H1 (cell line): ENCODE results near the gene EIF1B.

Experiments used
- BACH1 ChIP-seq: IDR thresholded peaks from 2 replicates; pipeline ENCODE4 v1.6.1; 2012; ENCODE audit warnings: low read length, improper control_type of control experiment
- CEBPB ChIP-seq: IDR thresholded peaks from 2 replicates; pipeline ENCODE4 v1.6.1; 2012; ENCODE audit warnings: low read depth, low read length
- EP300 ChIP-seq, 2 experiments: IDR thresholded peaks; 1 replicate in 1 of 2; 2 replicates in 1 of 2; pipeline ENCODE4 v1.6.1; 2011 to 2012; ENCODE audit warnings: low read depth in 2 of 2, low read length in 2 of 2, mild to moderate bottlenecking in 2 of 2, borderline replicate concordance in 1 of 2, inconsistent platforms in 1 of 2, moderate library complexity in 1 of 2
- EZH2 ChIP-seq: fragments of 200-600 bp; sonication (generic); IDR thresholded peaks from 2 replicates; pipeline ENCODE4 v1.7.1; 2012; ENCODE audit warnings: low read depth, mild to moderate bottlenecking, moderate library complexity, low read length, inconsistent platforms; ENCODE audit not compliant: severe bottlenecking
- KDM5A ChIP-seq: fragments of 200-600 bp; IDR thresholded peaks from 2 replicates; pipeline ENCODE4 v1.7.1; 2012; ENCODE audit warnings: mild to moderate bottlenecking, low read length, inconsistent platforms, mixed read lengths
- POLR2A ChIP-seq, 2 experiments: IDR thresholded peaks; 1 replicate in 1 of 2; 2 replicates in 1 of 2; pipeline ENCODE4 v1.6.1; 2011; ENCODE audit warnings: low read depth in 2 of 2, low read length in 2 of 2, mild to moderate bottlenecking in 2 of 2; ENCODE audit errors: control extremely low read depth in 1 of 2
- POLR2AphosphoS5 ChIP-seq: IDR thresholded peaks from 2 replicates; pipeline ENCODE4 v1.6.1; 2011; ENCODE audit warnings: low read depth, low read length
- RFX5 ChIP-seq: IDR thresholded peaks from 2 replicates; pipeline ENCODE4 v1.6.1; 2011; ENCODE audit warnings: low read depth, low read length, improper control_type of control experiment, borderline replicate concordance
- SP1 ChIP-seq: IDR thresholded peaks from 2 replicates; pipeline ENCODE4 v1.6.1; 2011; ENCODE audit warnings: low read depth, low read length
- TEAD4 ChIP-seq: IDR thresholded peaks from 2 replicates; pipeline ENCODE4 v1.6.1; 2012; ENCODE audit warnings: low read depth, low read length, inconsistent platforms, mixed read lengths
- TF ChIP-seq, protein P1 (sequence below), 3 experiments: IDR thresholded peaks; 1 replicate in 2 of 3; 2 replicates in 1 of 3; pipeline versions ENCODE4 v1.5.1 to v1.6.1; 2011; ENCODE audit warnings: low read length in 3 of 3, mild to moderate bottlenecking in 3 of 3, inconsistent platforms in 2 of 3, low read depth in 1 of 3, moderate library complexity in 1 of 3; ENCODE audit not compliant: insufficient read depth in 1 of 3; ENCODE audit errors: control extremely low read depth in 1 of 3
- TF ChIP-seq, protein P2 (sequence below): IDR thresholded peaks from 2 replicates; pipeline ENCODE4 v1.6.1; 2012; ENCODE audit warnings: inconsistent platforms
- TF ChIP-seq, protein P3 (sequence below): IDR thresholded peaks from 2 replicates; pipeline ENCODE4 v1.6.1; 2011; ENCODE audit warnings: low read length, improper control_type of control experiment

DNA sequence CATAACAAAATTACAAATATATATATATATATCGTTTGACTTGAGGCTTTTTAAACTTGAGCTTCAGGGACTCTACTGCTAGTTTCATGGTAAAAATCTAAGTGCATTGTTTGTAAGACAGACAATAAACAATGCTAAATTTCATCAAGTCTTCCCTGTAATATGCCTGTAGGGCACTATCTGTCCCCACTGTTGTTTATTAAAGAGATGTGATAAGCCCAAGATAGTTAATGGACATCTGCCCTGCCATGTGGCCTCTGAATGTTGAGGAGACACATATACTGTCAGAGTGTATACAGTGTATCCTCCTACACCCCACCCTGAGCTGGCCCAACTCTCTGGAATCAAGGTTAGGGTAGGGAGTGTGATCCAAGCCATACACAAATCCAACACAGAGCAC is 15.1 kb upstream of the EIF1B start:
- TF ChIP-seq, protein P1, sequence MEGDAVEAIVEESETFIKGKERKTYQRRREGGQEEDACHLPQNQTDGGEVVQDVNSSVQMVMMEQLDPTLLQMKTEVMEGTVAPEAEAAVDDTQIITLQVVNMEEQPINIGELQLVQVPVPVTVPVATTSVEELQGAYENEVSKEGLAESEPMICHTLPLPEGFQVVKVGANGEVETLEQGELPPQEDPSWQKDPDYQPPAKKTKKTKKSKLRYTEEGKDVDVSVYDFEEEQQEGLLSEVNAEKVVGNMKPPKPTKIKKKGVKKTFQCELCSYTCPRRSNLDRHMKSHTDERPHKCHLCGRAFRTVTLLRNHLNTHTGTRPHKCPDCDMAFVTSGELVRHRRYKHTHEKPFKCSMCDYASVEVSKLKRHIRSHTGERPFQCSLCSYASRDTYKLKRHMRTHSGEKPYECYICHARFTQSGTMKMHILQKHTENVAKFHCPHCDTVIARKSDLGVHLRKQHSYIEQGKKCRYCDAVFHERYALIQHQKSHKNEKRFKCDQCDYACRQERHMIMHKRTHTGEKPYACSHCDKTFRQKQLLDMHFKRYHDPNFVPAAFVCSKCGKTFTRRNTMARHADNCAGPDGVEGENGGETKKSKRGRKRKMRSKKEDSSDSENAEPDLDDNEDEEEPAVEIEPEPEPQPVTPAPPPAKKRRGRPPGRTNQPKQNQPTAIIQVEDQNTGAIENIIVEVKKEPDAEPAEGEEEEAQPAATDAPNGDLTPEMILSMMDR (IDR thresholded peaks at IDR 0.05; ENCODE audit: control extremely low read depth in 1 of 3, insufficient read depth in 1 of 3, low read depth in 1 of 3, low read length in 3 of 3), result no peak
- no peak for TF ChIP-seq RFX5
- no peak for TF ChIP-seq EZH2
- TF ChIP-seq KDM5A, result no peak
- no peak for TF ChIP-seq BACH1
- TF ChIP-seq POLR2A (IDR thresholded peaks at IDR 0.05; ENCODE audit: control extremely low read depth in 1 of 2, low read depth in 2 of 2, low read length in 2 of 2), result no peak
- no peak for TF ChIP-seq POLR2AphosphoS5
- no peak for TF ChIP-seq CEBPB
- TF ChIP-seq, protein P2, sequence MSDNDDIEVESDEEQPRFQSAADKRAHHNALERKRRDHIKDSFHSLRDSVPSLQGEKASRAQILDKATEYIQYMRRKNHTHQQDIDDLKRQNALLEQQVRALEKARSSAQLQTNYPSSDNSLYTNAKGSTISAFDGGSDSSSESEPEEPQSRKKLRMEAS, result no peak
- no peak for TF ChIP-seq TEAD4
- TF ChIP-seq SP1, result no peak
- TF ChIP-seq EP300 (IDR thresholded peaks at IDR 0.05; ENCODE audit: borderline replicate concordance in 1 of 2, low read depth in 2 of 2, low read length in 2 of 2), result no peak
- TF ChIP-seq, protein P3, sequence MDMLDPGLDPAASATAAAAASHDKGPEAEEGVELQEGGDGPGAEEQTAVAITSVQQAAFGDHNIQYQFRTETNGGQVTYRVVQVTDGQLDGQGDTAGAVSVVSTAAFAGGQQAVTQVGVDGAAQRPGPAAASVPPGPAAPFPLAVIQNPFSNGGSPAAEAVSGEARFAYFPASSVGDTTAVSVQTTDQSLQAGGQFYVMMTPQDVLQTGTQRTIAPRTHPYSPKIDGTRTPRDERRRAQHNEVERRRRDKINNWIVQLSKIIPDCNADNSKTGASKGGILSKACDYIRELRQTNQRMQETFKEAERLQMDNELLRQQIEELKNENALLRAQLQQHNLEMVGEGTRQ, result no peak
